ENCODE measurements around the gene BMPR2.
"Not testable (repeated sequence)": the region's sequence is repeated elsewhere in the genome, so short reads cannot be mapped to it uniquely, and the experiment has no call there.

BMPR2 gene

GRCh38 chr2:202375609-202376408 is at the start of gene BMPR2:
BMPR2 (plus strand) TSS chr2:202376327; CDS start chr2:202377475, 1,148 bp downstream.
- peak; percentile 75 to 86 for DNase-seq

- no peak for DNase-seq
Measured at GRCh38 chr2:202327858-202328257, 48.3 kb upstream of the BMPR2 start.

- no peak for DNase-seq
Measured at GRCh38 chr2:202335791-202336467, 40.2 kb upstream of the BMPR2 start.

- no peak for DNase-seq
Measured at GRCh38 chr2:202337151-202337550, 39.0 kb upstream of the BMPR2 start.

GRCh38 chr2:202337706-202338346 is 38.3 kb upstream of the BMPR2 start:
- no peak for DNase-seq

GRCh38 chr2:202339071-202339870 is 36.9 kb upstream of the BMPR2 start:
- DNase-seq = no peak

GRCh38 chr2:202344178-202344577 is 31.9 kb upstream of the BMPR2 start:
- DNase-seq = no peak

- DNase-seq = no peak
Measured at GRCh38 chr2:202346180-202346579, 29.9 kb upstream of the BMPR2 start.

- DNase-seq = no peak
Measured at GRCh38 chr2:202353430-202353829, 22.7 kb upstream of the BMPR2 start.

- DNase-seq = no peak
Measured at GRCh38 chr2:202355993-202356505, 20.1 kb upstream of the BMPR2 start.

GRCh38 chr2:202358924-202359323 is 17.2 kb upstream of the BMPR2 start:
- not testable (repeated sequence) for DNase-seq

- DNase-seq = no peak
Measured at GRCh38 chr2:202360646-202361045, 15.5 kb upstream of the BMPR2 start.

- DNase-seq = no peak
Measured at GRCh38 chr2:202361108-202361507, 15.0 kb upstream of the BMPR2 start.

- DNase-seq = no peak
Measured at GRCh38 chr2:202373490-202373889, 2.6 kb upstream of the BMPR2 start.

GRCh38 chr2:202374383-202374782 is 1.7 kb upstream of the BMPR2 start:
- DNase-seq = not testable (repeated sequence)

GRCh38 chr2:202375033-202375608 is 1.0 kb upstream of the BMPR2 start:
- peak; percentile 33 to 40 for DNase-seq

GRCh38 chr2:202376460-202377206 is 506 bp downstream of the BMPR2 start:
- DNase-seq = peak; percentile 23 to 38

- DNase-seq = peak in 1 of 2 experiments; percentile 9
Measured at GRCh38 chr2:202377207-202377761, 1.2 kb downstream of the BMPR2 start.

GRCh38 chr2:202378001-202378400 is 1.9 kb downstream of the BMPR2 start:
- no peak for DNase-seq

GRCh38 chr2:202378662-202379358 is 2.7 kb downstream of the BMPR2 start:
- no peak for DNase-seq

- no peak for DNase-seq
Measured at GRCh38 chr2:202382684-202383083, 6.6 kb downstream of the BMPR2 start.

Measured in stimulated activated CD4-positive, alpha-beta T cell treated with anti-CD3 and anti-CD28 coated beads, Interleukin-4, amount 100 ng/mL, for 4 hours (primary cell).